CD4-positive, alpha-beta T cell (primary cell): ENCODE data around the gene SEBOX. TPM values are rescaled to one million over a fixed set of nuclear protein-coding genes. Genes with fewer than 3 reads are reported as not detected.
A peak's percentile ranks its signal among the peaks of the same experiment; 100 is the strongest.

Experiments
- ATAC-seq: fragments of 200-7000 bp; cut with Tn5 transposase; one replicate; pipeline ENCODE4 v1.10.0; 2022; ENCODE audit warnings: mild to moderate bottlenecking; ENCODE audit not compliant: poor library complexity
- CTCF ChIA-PET: fragments of 350-600 bp; sonication (Branson Sonifier 250); formaldehyde crosslinking; loops from one replicate; lab custom pipeline; 2021; ENCODE audit warnings: antibody characterized with exemption, inconsistent platforms; lab: Charles Lee
- POLR2A ChIA-PET: fragments of 350-600 bp; sonication (Branson Sonifier 250); formaldehyde crosslinking; loops from one replicate; lab custom pipeline; 2021; ENCODE audit warnings: antibody characterized with exemption, inconsistent platforms; lab: Charles Lee
- DNase-seq, 14 experiments: peaks; one replicate each; pipeline ENCODE4 v3.0.0-alpha.2; 2013 to 2020; ENCODE audit warnings: mixed read lengths in 2 of 14
- H3K27ac ChIP-seq, 2 donors: one replicate each; pipeline versions ENCODE4 v1.5.1 to v1.7.0; 2013; ENCODE audit warnings: low read length in 2 of 2, low read depth in 1 of 2, mild to moderate bottlenecking in 1 of 2
- H3K27me3 ChIP-seq, 2 experiments: 1 replicate in 1 of 2; 2 replicates in 1 of 2; pipeline versions ENCODE4 v1.6.1 to v1.7.0; 2013; ENCODE audit warnings: low read length in 2 of 2, control low read depth in 1 of 2, mild to moderate bottlenecking in 1 of 2, moderate library complexity in 1 of 2; ENCODE audit not compliant: insufficient read depth in 2 of 2, control insufficient read depth in 1 of 2
- H3K36me3 ChIP-seq: one replicate; pipeline ENCODE4 v1.6.1; 2013; ENCODE audit warnings: low read length, control low read depth; ENCODE audit not compliant: insufficient read depth
- H3K4me1 ChIP-seq: one replicate; pipeline ENCODE4 v1.6.1; 2013; ENCODE audit warnings: low read length, control low read depth; ENCODE audit not compliant: insufficient read depth
- H3K4me3 ChIP-seq: one replicate; pipeline ENCODE4 v1.5.1; 2013; ENCODE audit warnings: mild to moderate bottlenecking, low read length, moderate library complexity
- H3K9me3 ChIP-seq, 2 experiments: 1 replicate in 1 of 2; 2 replicates in 1 of 2; pipeline versions ENCODE4 v1.6.1 to v1.7.0; 2013; ENCODE audit warnings: low read length in 2 of 2, mild to moderate bottlenecking in 2 of 2, control low read depth in 1 of 2, moderate library complexity in 1 of 2; ENCODE audit not compliant: control insufficient read depth in 1 of 2, insufficient read depth in 1 of 2
- H3K27ac Mint-ChIP-seq: one replicate; pipeline ENCODE4 v1.8.0; 2020; ENCODE audit warnings: mixed read lengths
- H3K27me3 Mint-ChIP-seq: one replicate; pipeline ENCODE4 v1.8.0; 2021; ENCODE audit warnings: mixed read lengths
- H3K36me3 Mint-ChIP-seq: one replicate; pipeline ENCODE4 v1.8.0; 2021; ENCODE audit warnings: low read depth, mixed read lengths
- H3K4me1 Mint-ChIP-seq: one replicate; pipeline ENCODE4 v1.8.0; 2021; ENCODE audit warnings: low read depth, mixed read lengths
- H3K4me3 Mint-ChIP-seq: one replicate; pipeline ENCODE4 v1.8.0; 2020; ENCODE audit warnings: mild to moderate bottlenecking, mixed read lengths
- H3K9me3 Mint-ChIP-seq: one replicate; pipeline ENCODE4 v1.8.0; 2020; ENCODE audit warnings: mixed read lengths
- intact Hi-C, 2 experiments: fragments of 100-400 bp; cut with DNase I in 1 of 2; cut with micrococcal nuclease in 1 of 2; formaldehyde crosslinking; loops; one replicate each; pipeline versions ENCODE4 v1.15.1 to v1.9.0; 2023 to 2025; cut with DNase I, micrococcal nuclease
- total RNA-seq, 174 experiments: library from RNA in 2 of 174; stranded (reverse) in 2 of 174; gene quantifications; one replicate each; pipeline ENCODE4 v1.2.3 and lab custom pipeline; 2021 to 2026
- TF ChIP-seq, protein P1 (sequence below): fragments of 200-600 bp; IDR thresholded peaks from one replicate; pipeline ENCODE4 v1.8.0; 2022; ENCODE audit warnings: antibody characterized with exemption, mild to moderate bottlenecking

SEBOX gene
- total RNA-seq, 2 experiments from 2014 or later: not detected

DNA sequence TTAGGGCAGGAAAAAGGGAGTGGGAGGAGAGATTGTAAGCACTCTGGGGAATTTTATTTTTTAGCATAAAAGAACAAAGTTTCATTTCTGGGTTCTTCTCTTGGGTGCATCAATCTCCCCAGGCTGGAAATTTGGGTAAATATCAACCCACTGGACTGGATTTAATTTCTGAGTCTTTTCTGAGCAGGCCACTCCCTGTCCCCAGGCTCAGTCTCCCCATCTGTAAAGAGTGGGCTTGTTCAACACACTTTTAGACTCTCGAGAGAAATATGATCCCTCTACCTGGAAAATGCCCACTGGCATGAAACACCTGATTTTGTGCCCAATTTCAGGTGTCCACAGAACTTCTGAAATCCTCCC is 5.7 kb upstream of the SEBOX start:
- POLR2A ChIA-PET: interaction anchor here (1.7 to 6.1 kb wide), 4 partner anchors 14 to 52 kb away, joined by 6 to 34 read pairs (median 22); partner anchors contain the start of genes IFT20, POLDIP2, TMEM97 and TNFAIP1
- Histone ChIP-seq H3K4me3 (peak overlapping the region; percentile 83), H3K36me3 (no peaks in the 10 kb centered on the region), H3K4me1 (peaks cover 22% of the 10 kb centered on the region), H3K9me3 (no peaks in the 10 kb centered on the region), H3K27ac (peak overlapping the region; percentile 59 to 80), H3K27me3 (no peaks in the 10 kb centered on the region)
- H3K4me3 Mint-ChIP-seq: peak overlapping the region; percentile 98
- peaks cover 26% of the 10 kb centered on the region for H3K4me1 Mint-ChIP-seq
- DNase-seq: no peak
- ATAC-seq: no peak
- CTCF ChIA-PET: interaction anchor here (1.8 kb wide), 1 partner anchor 46 kb away, joined by 4 read pairs; no protein-coding TSS in a partner anchor
- no peaks in the 10 kb centered on the region for H3K27me3 Mint-ChIP-seq
- TF ChIP-seq, protein P1, sequence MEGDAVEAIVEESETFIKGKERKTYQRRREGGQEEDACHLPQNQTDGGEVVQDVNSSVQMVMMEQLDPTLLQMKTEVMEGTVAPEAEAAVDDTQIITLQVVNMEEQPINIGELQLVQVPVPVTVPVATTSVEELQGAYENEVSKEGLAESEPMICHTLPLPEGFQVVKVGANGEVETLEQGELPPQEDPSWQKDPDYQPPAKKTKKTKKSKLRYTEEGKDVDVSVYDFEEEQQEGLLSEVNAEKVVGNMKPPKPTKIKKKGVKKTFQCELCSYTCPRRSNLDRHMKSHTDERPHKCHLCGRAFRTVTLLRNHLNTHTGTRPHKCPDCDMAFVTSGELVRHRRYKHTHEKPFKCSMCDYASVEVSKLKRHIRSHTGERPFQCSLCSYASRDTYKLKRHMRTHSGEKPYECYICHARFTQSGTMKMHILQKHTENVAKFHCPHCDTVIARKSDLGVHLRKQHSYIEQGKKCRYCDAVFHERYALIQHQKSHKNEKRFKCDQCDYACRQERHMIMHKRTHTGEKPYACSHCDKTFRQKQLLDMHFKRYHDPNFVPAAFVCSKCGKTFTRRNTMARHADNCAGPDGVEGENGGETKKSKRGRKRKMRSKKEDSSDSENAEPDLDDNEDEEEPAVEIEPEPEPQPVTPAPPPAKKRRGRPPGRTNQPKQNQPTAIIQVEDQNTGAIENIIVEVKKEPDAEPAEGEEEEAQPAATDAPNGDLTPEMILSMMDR: no peak
- intact Hi-C loops: loop anchor here in 1 of 2 experiments (1.0 kb wide), 1 partner anchor 35 kb away; the partner anchor contains the start of genes IFT20 and TNFAIP1
- no peaks in the 10 kb centered on the region for H3K9me3 Mint-ChIP-seq
- peaks cover 8% of the 10 kb centered on the region for H3K36me3 Mint-ChIP-seq
- peak overlapping the region; percentile 75 for H3K27ac Mint-ChIP-seq

DNA sequence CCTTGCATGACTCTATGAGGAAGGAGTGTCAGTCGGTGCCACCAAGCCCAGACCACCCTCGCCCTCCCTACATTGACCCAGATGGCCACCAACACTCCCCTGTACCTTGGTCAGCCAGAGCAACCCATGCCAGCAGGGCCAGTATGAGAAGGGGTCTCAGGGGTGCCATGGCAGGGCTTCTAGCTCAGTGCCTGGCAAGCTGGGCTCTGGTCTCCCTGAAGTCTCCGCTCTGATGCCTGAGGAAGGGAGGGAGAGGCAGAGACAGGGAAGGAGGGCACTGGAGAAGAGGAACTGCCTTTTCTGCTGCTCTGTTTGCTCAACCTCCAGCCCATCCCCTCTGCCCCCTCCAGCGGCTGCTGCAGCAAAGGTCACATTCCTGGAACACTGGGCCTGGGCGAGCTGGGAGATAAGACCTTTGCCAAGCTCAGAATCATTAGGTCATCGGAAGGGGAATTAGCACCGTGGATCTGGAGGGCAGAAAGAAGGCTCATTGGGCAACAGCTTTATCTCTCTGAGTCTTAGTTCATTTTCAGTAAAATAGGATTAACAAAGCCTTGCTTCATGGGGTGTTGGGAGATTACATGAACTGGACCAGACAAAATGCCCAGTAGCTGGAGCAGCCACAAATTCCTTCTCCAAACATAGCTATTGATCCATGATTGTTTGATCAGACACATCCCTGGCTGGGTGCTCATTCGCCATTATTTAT is 5.2 kb upstream of the SEBOX start, which contains the start of gene VTN:
Gene VTN, minus strand, starts transcription at position 273 of the 709 bp plus-strand sequence. Its CDS starts 104 bp downstream, at position 169.
- ChIA-PET CTCF (no interaction called here), POLR2A (interaction anchor here (1.7 to 6.1 kb wide), 5 partner anchors 13 to 52 kb away, joined by 6 to 34 read pairs (median 14); partner anchors contain the start of genes IFT20, POLDIP2, TMEM97 and TNFAIP1)
- TF ChIP-seq, protein P1: no peak
- no peaks in the 10 kb centered on the region for H3K9me3 Mint-ChIP-seq
- ATAC-seq: no peak
- peak within 1 kb of the TSS; percentile 59 to 80 for H3K27ac ChIP-seq
- H3K36me3 Mint-ChIP-seq: peaks cover 8% of the 10 kb centered on the region
- H3K36me3 ChIP-seq: no peaks in the 10 kb centered on the region
- H3K27me3 Mint-ChIP-seq: no peaks in the 10 kb centered on the region
- intact Hi-C loops: no loop called here
- H3K27ac Mint-ChIP-seq: peak within 1 kb of the TSS; percentile 75
- H3K9me3 ChIP-seq: no peaks in the 10 kb centered on the region
- peaks cover 26% of the 10 kb centered on the region for H3K4me1 Mint-ChIP-seq
- H3K4me1 ChIP-seq: peaks cover 22% of the 10 kb centered on the region
- no peak for DNase-seq
- no peaks in the 10 kb centered on the region for H3K27me3 ChIP-seq
- H3K4me3 Mint-ChIP-seq: peak within 1 kb of the TSS; percentile 98
- H3K4me3 ChIP-seq: peak within 1 kb of the TSS; percentile 83

DNA sequence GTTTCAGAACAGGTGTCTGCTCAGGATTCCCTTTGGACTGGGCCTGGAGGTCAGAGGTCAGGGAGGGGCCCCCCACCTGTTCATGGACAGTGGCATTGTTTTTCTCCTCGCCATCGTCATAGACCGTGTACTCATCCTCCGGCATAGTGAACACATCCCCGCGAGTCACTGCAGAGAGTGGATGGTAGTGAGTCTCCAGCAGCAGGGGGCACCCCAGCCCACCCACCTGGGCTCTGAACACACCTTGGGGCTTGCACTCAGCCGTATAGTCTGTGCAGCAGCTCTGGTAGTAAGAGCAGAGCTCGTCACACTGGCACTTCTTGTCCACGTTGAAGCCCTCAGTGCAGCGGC is 4.7 kb upstream of the SEBOX start:
- ATAC-seq (no peak), DNase-seq (peak in 2 of 14 experiments; percentile 34 to 48)
- H3K36me3 ChIP-seq: peaks cover 4% of the 10 kb centered on the region
- ChIA-PET POLR2A (interaction anchor here (2.0 to 6.1 kb wide), 3 partner anchors 13 to 34 kb away, joined by 6 to 34 read pairs (median 31); partner anchors contain the start of genes IFT20, POLDIP2 and TNFAIP1), CTCF (no interaction called here)
- TF ChIP-seq, protein P1: no peak
- Mint-ChIP-seq H3K4me1 (peaks cover 26% of the 10 kb centered on the region), H3K9me3 (no peaks in the 10 kb centered on the region), H3K4me3 (peak overlapping the region; percentile 98), H3K27me3 (no peaks in the 10 kb centered on the region), H3K27ac (peak overlapping the region; percentile 62), H3K36me3 (peaks cover 8% of the 10 kb centered on the region)
- intact Hi-C loops: no loop called here
- H3K4me3 ChIP-seq: no peak overlapping the region
- H3K9me3 ChIP-seq: no peaks in the 10 kb centered on the region
- H3K27ac ChIP-seq: no peak overlapping the region
- H3K27me3 ChIP-seq: no peaks in the 10 kb centered on the region
- peaks cover 22% of the 10 kb centered on the region for H3K4me1 ChIP-seq
